HT1080 (cell line): Measurements from ENCODE around the gene SAPCD1. TPM values are rescaled to one million over a fixed set of nuclear protein-coding genes. Genes with fewer than 3 reads are reported as not detected.
A peak's percentile ranks its signal among the peaks of the same experiment; 100 is the strongest.
"Not testable (repeated sequence)": the region's sequence is repeated elsewhere in the genome, so short reads cannot be mapped to it uniquely, and the experiment has no call there.

Experiments
- DNase-seq: peaks from one replicate; pipeline ENCODE4 v3.0.0-alpha.2; 2015; ENCODE audit warnings: low read depth
- small RNA-seq: library from RNA; depleted of rRNA; stranded (forward); fragments of <200 nt; gene quantifications from one replicate; pipeline ENCODE3, GENCODE V24; 2014
- total RNA-seq: library from RNA; depleted of rRNA; stranded (reverse); fragments of >200 nt; shearing (Covaris generic); gene quantifications from 2 replicates; pipeline ENCODE4 v1.2.3, GENCODE V29; 2014; rRNA removed

SAPCD1 gene
- total RNA-seq, 1 experiment from 2014 or later: 0.64 TPM

DNA sequence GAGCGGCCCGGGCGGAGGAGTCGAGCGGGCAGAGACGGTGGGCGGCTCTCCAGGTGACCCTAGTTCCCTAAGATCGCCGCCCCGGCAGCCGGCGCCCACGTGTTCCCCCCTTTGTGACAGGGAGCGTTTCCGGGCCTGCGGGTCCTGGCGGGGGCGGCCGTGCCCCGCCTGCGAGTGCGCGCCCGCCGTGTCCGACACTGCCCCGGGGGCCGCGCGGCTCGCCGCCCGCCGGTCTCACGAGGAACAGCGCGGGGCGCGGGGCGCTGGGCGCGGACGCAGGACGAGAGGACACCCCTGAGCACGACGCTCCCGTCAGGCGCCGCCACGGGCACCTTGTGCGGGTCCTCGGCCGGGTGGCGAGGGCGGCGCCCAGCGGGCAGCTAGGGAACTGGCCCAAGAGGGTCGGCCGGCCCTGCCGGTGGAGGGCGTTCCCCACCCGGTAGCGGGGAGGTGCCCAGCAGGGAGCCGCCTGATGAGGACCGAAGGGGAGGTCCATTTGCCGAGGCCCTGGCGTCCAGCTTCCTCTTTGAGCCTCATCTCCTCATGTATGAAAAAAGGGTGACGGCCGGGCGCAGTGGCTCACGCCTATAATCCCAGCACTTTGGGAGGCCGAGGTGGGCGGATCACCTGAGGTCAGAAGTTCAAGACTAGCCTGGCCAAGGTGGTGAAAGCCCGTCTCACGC lies 33.3 kb downstream of the SAPCD1 start, which contains the start of gene VARS1:
TSS of gene VARS1 (minus strand) at position 137 of the 683 bp plus-strand sequence. CDS start 535 bp downstream, outside the sequence.
- peak; percentile 87 for DNase-seq

DNA sequence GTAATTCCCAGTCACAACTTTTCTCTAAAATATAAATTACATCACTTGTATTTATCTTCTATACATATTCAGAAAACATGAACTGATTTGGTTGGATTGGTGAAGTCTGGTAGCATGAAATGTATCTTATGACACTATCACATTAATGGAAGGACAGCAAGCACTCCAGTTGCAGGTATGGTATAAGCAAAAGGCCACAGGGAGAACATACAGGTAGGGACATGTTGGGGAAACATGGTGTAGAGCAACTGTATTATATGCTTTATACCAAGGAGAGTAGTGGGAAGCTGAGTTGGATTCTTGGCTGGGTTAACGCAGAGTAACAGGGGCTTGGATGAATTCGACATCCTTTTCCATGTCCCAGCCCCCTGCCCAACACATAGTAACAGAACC lies 34.5 kb downstream of the SAPCD1 start:
- no peak for DNase-seq

DNA sequence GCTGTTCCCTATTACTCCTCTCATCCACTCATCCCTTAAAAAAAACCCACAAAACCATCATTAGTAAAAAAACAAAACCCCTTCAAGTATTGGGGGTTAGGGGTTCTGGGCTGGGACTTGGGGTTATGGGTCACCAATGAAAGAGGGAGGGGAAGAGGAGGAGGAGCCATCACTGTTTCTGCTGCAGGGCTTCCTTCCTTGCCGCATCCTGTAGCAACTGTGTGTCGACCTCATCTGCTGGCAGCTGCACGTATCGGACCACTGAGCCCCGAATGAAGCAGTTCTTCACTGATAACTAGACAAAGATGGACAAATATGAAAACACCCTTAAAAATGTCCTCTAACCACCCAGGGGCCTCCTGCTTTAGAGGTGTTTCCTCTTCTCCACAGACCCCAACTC lies 35.1 kb downstream of the SAPCD1 start:
- no peak for DNase-seq

DNA sequence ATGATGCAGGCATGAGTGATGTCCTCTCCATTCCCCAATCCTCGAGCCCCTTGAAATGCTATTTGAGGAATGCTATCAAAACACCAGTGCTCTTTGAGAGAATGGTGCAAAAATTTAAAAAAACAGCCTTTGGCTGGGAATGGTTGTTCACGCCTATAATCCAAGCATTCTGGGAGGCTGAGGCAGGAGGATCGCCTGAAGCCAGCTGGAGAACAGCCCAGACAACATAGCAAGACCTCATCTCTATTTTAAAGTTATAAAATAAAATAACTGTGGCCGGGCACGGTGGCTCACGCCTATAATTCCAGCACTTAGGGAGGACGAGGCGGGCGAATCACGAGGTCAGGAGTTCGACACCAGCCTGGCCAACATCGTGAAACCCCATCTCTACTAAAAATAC lies 37.3 kb downstream of the SAPCD1 start:
- DNase-seq: no peak

DNA sequence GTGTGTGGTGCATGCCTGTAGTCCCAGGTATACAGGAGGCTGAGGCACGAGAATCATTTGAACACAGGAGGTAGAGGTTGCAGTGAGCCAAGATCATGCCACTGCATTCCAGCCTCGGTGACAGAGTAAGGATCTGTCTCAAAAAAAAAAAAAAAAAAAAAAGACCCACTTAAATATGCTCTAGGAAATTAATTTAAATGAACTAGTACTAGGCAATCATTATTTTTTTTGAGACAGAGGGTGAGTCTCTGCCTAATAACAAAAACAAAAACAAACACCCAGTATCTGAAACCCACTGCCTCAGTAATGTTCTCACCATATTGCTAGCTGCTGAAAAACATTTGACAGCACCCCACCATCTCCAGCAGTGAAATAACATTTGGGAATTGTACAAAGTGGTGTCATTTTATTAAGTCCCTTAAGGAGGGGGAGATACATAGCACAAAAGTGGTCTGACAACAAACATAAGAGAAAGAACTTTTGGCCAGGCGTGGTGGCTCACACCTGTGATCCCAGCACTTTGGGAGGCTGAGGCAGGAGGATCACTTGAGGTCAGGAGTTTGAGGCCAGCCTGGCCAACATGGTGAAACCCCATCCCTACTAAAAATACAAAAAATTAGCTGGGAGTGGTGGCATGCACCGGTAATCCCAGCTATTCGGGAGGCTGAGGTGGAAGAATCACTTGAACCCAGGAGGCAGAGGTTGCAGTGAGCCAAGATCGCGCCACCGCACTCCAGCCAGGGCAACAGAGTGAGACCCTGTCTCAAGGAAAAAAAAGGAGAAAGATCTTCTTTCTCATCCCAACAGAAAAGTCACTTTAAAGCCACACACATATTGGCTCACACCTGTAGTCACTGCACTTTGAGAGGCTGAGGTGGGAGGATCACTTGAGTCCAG lies 38.8 kb downstream of the SAPCD1 start:
- not testable (repeated sequence) for DNase-seq

DNA sequence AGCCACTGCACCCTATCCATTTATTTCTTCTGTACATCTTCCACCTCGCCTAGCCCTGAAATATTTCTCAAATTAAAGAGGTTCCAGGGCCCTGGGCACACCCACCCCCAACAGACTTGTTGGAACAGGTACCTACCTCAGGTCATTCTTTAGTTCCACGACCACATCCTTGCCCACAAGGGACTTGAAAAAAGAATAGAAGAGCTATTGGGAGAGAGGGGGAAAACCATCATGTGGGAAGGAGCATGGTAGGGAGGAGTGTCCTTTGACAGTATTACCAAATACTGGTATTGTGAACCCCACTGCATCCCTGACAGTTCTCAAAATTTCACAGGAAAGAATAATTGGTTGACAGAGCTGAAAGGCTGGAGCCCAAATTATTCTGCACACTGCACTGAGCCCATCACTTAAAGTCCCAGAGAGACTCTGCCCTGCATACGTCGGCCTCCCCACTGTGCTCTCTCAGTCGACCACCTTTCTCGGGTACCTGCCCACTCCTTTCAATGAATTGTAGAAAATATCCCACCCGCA lies 43.5 kb downstream of the SAPCD1 start:
- no peak for DNase-seq

DNA sequence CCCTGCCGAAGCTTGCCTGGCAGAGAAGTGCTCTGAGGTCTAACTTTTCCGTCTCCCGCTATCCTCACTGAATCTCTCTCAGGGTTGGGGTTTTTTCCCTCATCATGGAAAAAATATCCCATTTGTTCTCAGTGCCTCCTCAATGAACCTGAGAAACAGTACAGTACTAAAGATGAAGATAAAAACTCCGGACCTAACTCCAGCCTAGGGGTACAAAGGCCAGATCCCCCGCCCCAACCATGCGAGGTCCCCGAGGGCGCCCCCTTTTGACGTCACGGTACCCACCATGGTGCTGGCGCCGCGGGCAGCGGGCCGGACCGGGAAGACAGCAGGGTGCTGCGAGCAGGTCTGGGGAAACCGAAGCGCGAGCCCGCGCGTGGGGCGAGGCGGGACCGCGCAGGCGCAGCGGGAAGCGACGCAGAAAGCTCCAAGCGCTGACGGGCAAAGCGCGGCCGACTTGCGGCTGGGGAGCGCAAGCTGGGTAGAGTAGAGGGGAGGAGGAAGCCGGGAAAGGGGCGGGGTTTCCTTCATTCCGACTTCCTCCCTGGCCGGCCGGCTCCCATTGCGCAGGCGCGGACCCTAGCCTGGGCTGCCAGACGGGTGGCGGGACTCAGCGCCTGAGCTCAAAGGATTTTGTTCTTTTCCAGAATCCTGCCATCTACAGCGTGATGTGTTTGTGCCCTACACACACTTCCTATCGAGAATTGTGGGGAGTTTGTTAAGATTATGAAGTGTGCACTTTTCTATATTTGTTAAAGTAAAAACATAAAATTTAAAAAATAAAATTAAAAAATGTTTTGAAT lies 44.2 kb downstream of the SAPCD1 start, which contains the start of gene LSM2:
TSS of gene LSM2 (minus strand) at position 497 of the 803 bp plus-strand sequence. CDS start at position 288, 209 bp downstream.
- DNase-seq: peak; percentile 98

DNA sequence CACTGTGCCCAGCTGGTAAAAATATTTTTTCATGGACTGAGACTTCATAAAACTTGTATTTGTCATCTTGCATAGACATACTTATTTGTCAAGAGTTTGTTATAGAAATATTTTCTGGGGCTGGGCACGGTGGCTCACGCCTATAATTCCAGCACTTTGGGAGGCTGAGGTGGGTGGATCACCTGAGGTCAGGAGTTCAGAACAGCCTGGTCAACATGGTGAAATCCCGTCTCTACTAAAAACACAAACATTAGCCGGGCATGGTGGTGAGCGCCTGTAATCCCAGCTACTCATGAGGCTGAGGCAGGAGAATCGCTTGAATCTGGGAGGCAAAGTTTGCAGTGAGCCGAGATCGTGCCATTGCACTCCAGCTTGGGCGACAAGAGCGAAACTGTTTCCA lies 46.1 kb downstream of the SAPCD1 start:
- DNase-seq: not testable (repeated sequence)

DNA sequence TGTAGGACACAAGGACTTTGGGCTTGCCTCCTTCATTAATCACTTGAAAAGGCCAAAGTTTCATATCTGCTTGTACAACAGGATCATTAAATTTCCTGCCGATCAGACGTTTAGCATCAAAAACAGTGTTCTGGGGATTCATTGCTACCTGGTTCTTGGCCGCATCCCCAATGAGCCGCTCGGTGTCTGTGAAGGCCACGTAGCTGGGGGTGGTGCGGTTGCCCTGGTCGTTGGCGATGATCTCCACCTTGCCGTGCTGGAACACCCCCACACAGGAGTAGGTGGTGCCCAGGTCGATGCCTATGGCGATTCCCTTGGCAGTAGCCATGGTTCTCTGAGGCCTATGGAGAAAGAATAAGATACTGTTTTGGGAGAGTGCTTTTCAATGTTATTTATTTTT lies 49.2 kb downstream of the SAPCD1 start:
- no peak for DNase-seq

DNA sequence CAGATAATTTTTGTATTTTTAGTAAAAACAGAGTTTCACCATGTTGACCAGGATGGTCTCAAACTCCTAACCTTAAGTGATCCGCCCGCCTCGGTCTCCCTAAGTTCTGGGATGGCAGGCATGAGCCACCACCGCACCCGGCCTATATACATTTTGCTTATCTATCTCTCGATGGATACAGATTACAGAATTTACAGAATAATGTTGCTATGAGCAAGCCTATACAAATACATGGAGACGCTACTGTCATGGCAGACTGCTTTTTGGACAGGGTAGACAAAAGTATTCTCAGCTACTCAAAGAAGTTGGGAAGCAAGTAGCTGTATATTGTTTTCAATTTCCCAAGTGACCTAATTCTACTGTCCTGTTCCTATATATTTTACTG lies 51.0 kb downstream of the SAPCD1 start:
- DNase-seq: no peak

Small RNAs within 50 kb of the gene (small RNA-seq; reads per million reads assigned to genes)
- gene LY6G6D: not detected
- not detected for gene MSH5-SAPCD1
- gene RF00019: not detected
- not detected for gene RNU6-850P
- not detected for gene SAPCD1

Other genes starting within 250 kb of the SAPCD1 start
- not detected in 2 replicates for gene MCCD1, start 233.7 kb upstream of the SAPCD1 start, total RNA-seq
- 856 and 950 TPM in 2 replicates for gene DDX39B, start 220.7 kb upstream of the SAPCD1 start, total RNA-seq
- 2.1 TPM in 2 replicates for gene ATP6V1G2, start 216.0 kb upstream of the SAPCD1 start, total RNA-seq
- 21.2 and 21.9 TPM in 2 replicates for gene NFKBIL1, start 215.0 kb upstream of the SAPCD1 start, total RNA-seq
- not detected in 2 replicates for gene LTA, start 190.4 kb upstream of the SAPCD1 start, total RNA-seq
- not detected in 2 replicates for gene TNF, start 187.1 kb upstream of the SAPCD1 start, total RNA-seq
- gene LTB, start 180.2 kb upstream of the SAPCD1 start, total RNA-seq: not detected in 2 replicates
- not detected in 2 replicates for gene LST1, start 176.4 kb upstream of the SAPCD1 start, total RNA-seq
- not detected in 2 replicates for gene NCR3, start 169.7 kb upstream of the SAPCD1 start, total RNA-seq
- not detected in 2 replicates for gene AIF1, start 147.4 kb upstream of the SAPCD1 start, total RNA-seq
- gene PRRC2A, start 141.9 kb upstream of the SAPCD1 start, total RNA-seq: 93.0 and 115 TPM in 2 replicates
- gene BAG6, start 110.0 kb upstream of the SAPCD1 start, total RNA-seq: 196 and 211 TPM in 2 replicates
- gene APOM, start 106.8 kb upstream of the SAPCD1 start, total RNA-seq: 1.8 and 2.5 TPM in 2 replicates
- 21.8 and 22.8 TPM in 2 replicates for gene C6orf47, start 101.9 kb upstream of the SAPCD1 start, total RNA-seq
- 37.5 and 38.5 TPM in 2 replicates for gene GPANK1, start 97.7 kb upstream of the SAPCD1 start, total RNA-seq
- 272 and 357 TPM in 2 replicates for gene CSNK2B, start 96.6 kb upstream of the SAPCD1 start, total RNA-seq
- gene LY6G5B, start 92.7 kb upstream of the SAPCD1 start, total RNA-seq: 0.88 and 2.6 TPM in 2 replicates
- 0.47 and 3.6 TPM in 2 replicates for gene LY6G5C, start 81.6 kb upstream of the SAPCD1 start, total RNA-seq
- gene ABHD16A, start 59.3 kb upstream of the SAPCD1 start, total RNA-seq: 21.6 and 26.5 TPM in 2 replicates
- gene LY6G6F, start 55.8 kb upstream of the SAPCD1 start, total RNA-seq: not detected in 2 replicates
- gene LY6G6D, start 47.3 kb upstream of the SAPCD1 start, total RNA-seq: not detected in 2 replicates
- gene LY6G6C, start 40.9 kb upstream of the SAPCD1 start, total RNA-seq: not detected in 2 replicates
- not detected in 2 replicates for gene MPIG6B, start 39.3 kb upstream of the SAPCD1 start, total RNA-seq
- 36.0 and 36.2 TPM in 2 replicates for gene DDAH2, start 33.4 kb upstream of the SAPCD1 start, total RNA-seq
- 1,383 and 1,400 TPM in 2 replicates for gene CLIC1, start 26.1 kb upstream of the SAPCD1 start, total RNA-seq
- gene MSH5, start 22.7 kb upstream of the SAPCD1 start, total RNA-seq: 9.5 and 10.2 TPM in 2 replicates
- 0.77 and 0.79 TPM in 2 replicates for gene VWA7, start 14.7 kb downstream of the SAPCD1 start, total RNA-seq
- 63.0 and 76.4 TPM in 2 replicates for gene VARS1, start 33.1 kb downstream of the SAPCD1 start, total RNA-seq
- gene LSM2, start 44.3 kb downstream of the SAPCD1 start, total RNA-seq: 104 and 115 TPM in 2 replicates
- 0.73 and 1.3 TPM in 2 replicates for gene HSPA1L, start 52.6 kb downstream of the SAPCD1 start, total RNA-seq
- 99.6 and 108 TPM in 2 replicates for gene HSPA1A, start 52.9 kb downstream of the SAPCD1 start, total RNA-seq
- gene HSPA1B, start 65.1 kb downstream of the SAPCD1 start, total RNA-seq: 134 and 135 TPM in 2 replicates
- gene NEU1, start 100.2 kb downstream of the SAPCD1 start, total RNA-seq: 46.3 and 49.5 TPM in 2 replicates
- 0.45 TPM in 1 of 2 replicates, not detected in the other for gene SLC44A4, start 116.3 kb downstream of the SAPCD1 start, total RNA-seq
- gene EHMT2, start 135.0 kb downstream of the SAPCD1 start, total RNA-seq: 56.7 and 57.5 TPM in 2 replicates
- 10.8 and 15.1 TPM in 2 replicates for gene ZBTB12, start 139.4 kb downstream of the SAPCD1 start, total RNA-seq
- gene C2, start 165.1 kb downstream of the SAPCD1 start, total RNA-seq: 0.13 TPM in 1 of 2 replicates, not detected in the other
- gene CFB, start 183.4 kb downstream of the SAPCD1 start, total RNA-seq: not detected in 2 replicates
- gene NELFE, start 196.3 kb downstream of the SAPCD1 start, total RNA-seq: 109 and 116 TPM in 2 replicates
- 31.4 and 39.0 TPM in 2 replicates for gene SKIC2, start 196.5 kb downstream of the SAPCD1 start, total RNA-seq
- gene DXO, start 209.5 kb downstream of the SAPCD1 start, total RNA-seq: 25.4 and 30.1 TPM in 2 replicates
- 0.40 TPM in 1 of 2 replicates, not detected in the other for gene C4A, start 219.4 kb downstream of the SAPCD1 start, total RNA-seq